ENCODE measurements around the gene GRM4.

The GRM4 gene

GRCh38 chr6:34062815-34063214, 83.1 kb downstream of the GRM4 start:
- H3K4me3 ChIP-seq (ENCODE audit: low read depth, low read length): no peak overlapping the region
- in situ Hi-C loops (cut with HindIII; ENCODE audit: low sequenced_read_pairs): loop anchor here (5.0 kb wide), 1 partner anchor 79 kb away; no protein-coding TSS in a partner anchor
- TF ChIP-seq, protein P1, sequence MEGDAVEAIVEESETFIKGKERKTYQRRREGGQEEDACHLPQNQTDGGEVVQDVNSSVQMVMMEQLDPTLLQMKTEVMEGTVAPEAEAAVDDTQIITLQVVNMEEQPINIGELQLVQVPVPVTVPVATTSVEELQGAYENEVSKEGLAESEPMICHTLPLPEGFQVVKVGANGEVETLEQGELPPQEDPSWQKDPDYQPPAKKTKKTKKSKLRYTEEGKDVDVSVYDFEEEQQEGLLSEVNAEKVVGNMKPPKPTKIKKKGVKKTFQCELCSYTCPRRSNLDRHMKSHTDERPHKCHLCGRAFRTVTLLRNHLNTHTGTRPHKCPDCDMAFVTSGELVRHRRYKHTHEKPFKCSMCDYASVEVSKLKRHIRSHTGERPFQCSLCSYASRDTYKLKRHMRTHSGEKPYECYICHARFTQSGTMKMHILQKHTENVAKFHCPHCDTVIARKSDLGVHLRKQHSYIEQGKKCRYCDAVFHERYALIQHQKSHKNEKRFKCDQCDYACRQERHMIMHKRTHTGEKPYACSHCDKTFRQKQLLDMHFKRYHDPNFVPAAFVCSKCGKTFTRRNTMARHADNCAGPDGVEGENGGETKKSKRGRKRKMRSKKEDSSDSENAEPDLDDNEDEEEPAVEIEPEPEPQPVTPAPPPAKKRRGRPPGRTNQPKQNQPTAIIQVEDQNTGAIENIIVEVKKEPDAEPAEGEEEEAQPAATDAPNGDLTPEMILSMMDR (IDR thresholded peaks at IDR 0.05; ENCODE audit: low read depth, low read length, missing control alignments): peak; percentile 29
- DNase-seq (ENCODE audit: low read depth): no peak

- in situ Hi-C loops (cut with HindIII; ENCODE audit: low sequenced_read_pairs): loop anchor here (5.0 kb wide), 1 partner anchor 80 kb away; no protein-coding TSS in a partner anchor
- DNase-seq (ENCODE audit: low read depth): no peak
- TF ChIP-seq, protein P1 (IDR thresholded peaks at IDR 0.05; ENCODE audit: low read depth, low read length, missing control alignments): no peak
- H3K4me3 ChIP-seq (ENCODE audit: low read depth, low read length): no peak overlapping the region
Measured at GRCh38 chr6:34062156-34062555, 83.7 kb downstream of the GRM4 start.

GRCh38 chr6:34061348-34061747, 84.5 kb downstream of the GRM4 start:
- H3K4me3 ChIP-seq (ENCODE audit: low read depth, low read length): no peak overlapping the region
- in situ Hi-C loops (cut with HindIII; ENCODE audit: low sequenced_read_pairs): loop anchor here (5.0 kb wide), 1 partner anchor 81 kb away; no protein-coding TSS in a partner anchor
- TF ChIP-seq, protein P1 (IDR thresholded peaks at IDR 0.05; ENCODE audit: low read depth, low read length, missing control alignments): no peak
- DNase-seq (ENCODE audit: low read depth): no peak

- no peak overlapping the region for H3K4me3 ChIP-seq (ENCODE audit: low read depth, low read length)
- DNase-seq (ENCODE audit: low read depth): no peak
- in situ Hi-C loops (cut with HindIII; ENCODE audit: low sequenced_read_pairs): loop anchor here (5.0 kb wide), 1 partner anchor 82 kb away; no protein-coding TSS in a partner anchor
- TF ChIP-seq, protein P1 (IDR thresholded peaks at IDR 0.05; ENCODE audit: low read depth, low read length, missing control alignments): no peak
Measured at GRCh38 chr6:34059914-34060313, 86.0 kb downstream of the GRM4 start.

DNA sequence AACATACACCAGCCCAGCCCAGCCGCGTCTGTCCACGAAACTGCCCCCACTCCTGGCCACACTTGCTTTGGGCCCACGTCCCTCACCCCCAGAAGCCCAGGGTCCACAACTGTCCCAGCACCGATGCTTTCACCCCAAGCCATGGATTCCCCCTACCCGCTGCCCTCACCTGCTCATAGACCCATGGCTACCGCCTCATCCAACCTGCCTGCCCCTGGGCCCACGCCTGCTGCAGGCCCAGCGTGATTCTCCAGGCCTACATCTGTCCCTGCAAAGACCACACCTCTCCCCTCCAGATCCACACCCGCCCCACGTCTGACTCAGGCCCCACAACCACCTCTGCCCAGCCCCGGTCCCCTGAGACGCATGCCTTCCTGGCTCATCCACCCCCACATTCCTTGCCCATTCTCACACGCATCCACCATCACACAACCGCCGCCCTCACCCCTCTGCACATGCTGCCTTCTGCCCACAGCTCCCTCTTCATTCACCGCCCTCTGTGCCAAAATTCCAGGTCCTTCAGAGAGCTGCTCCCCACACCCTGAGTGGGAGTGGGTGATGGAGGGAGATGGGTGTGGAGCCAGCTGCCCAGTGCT, 86.7 kb downstream of the GRM4 start:
- TF ChIP-seq, protein P1 (IDR thresholded peaks at IDR 0.05; ENCODE audit: low read depth, low read length, missing control alignments): no peak
- in situ Hi-C loops (cut with HindIII; ENCODE audit: low sequenced_read_pairs): no loop called here
- H3K4me3 ChIP-seq (ENCODE audit: low read depth, low read length): no peak overlapping the region
- no peak for DNase-seq (ENCODE audit: low read depth)

GRCh38 chr6:34057790-34058189, 88.1 kb downstream of the GRM4 start:
- H3K4me3 ChIP-seq (ENCODE audit: low read depth, low read length): no peak overlapping the region
- in situ Hi-C loops (cut with HindIII; ENCODE audit: low sequenced_read_pairs): no loop called here
- DNase-seq (ENCODE audit: low read depth): no peak
- TF ChIP-seq, protein P1 (IDR thresholded peaks at IDR 0.05; ENCODE audit: low read depth, low read length, missing control alignments): no peak
